MM.1S (cell line): ENCODE data around the gene KCNS1.

Source experiments
- DNase-seq: peaks from one replicate; pipeline ENCODE4 v3.0.0-alpha.2; 2015
- H2AFZ ChIP-seq: fragments of 300-600 bp; sonication (generic); 2 replicates; pipeline ENCODE4 v1.6.0; 2016; ENCODE audit warnings: antibody characterized with exemption, low read length
- H3F3A ChIP-seq: fragments of 300-600 bp; sonication (generic); 2 replicates; pipeline ENCODE4 v1.6.1; 2016; ENCODE audit warnings: mild to moderate bottlenecking, antibody characterized with exemption, low read length, moderate library complexity, mixed read lengths; ENCODE audit not compliant: insufficient read depth
- H3K27ac ChIP-seq: fragments of 300-600 bp; sonication (generic); 2 replicates; pipeline ENCODE4 v1.5.1; 2016; ENCODE audit warnings: mild to moderate bottlenecking, low read length
- H3K27me3 ChIP-seq: fragments of 300-600 bp; sonication (generic); replicated peaks from 2 replicates; pipeline ENCODE4 v1.6.0; 2016; ENCODE audit warnings: low read length; ENCODE audit not compliant: insufficient read depth
- H3K36me3 ChIP-seq: fragments of 300-600 bp; sonication (generic); replicated peaks from 2 replicates; pipeline ENCODE4 v1.6.1; 2016; ENCODE audit warnings: mild to moderate bottlenecking, low read length, mixed read lengths; ENCODE audit not compliant: insufficient read depth
- H3K4me1 ChIP-seq: fragments of 300-600 bp; sonication (generic); 2 replicates; pipeline ENCODE4 v1.6.1; 2016; ENCODE audit warnings: low read length, mixed read lengths
- H3K4me2 ChIP-seq: fragments of 300-600 bp; sonication (generic); 2 replicates; pipeline ENCODE4 v1.6.0; 2016; ENCODE audit warnings: low read depth, low read length
- H3K4me3 ChIP-seq: fragments of 300-600 bp; sonication (generic); 2 replicates; pipeline ENCODE4 v1.5.1; 2016; ENCODE audit warnings: low read length, mixed read lengths
- H3K79me2 ChIP-seq: fragments of 300-600 bp; sonication (generic); 2 replicates; pipeline ENCODE4 v1.6.1; 2016; ENCODE audit warnings: mixed run types, low read length, mixed read lengths
- H3K9ac ChIP-seq: fragments of 300-600 bp; sonication (generic); 2 replicates; pipeline ENCODE4 v1.6.1; 2016; ENCODE audit warnings: low read length, mixed read lengths
- H3K9me2 ChIP-seq: fragments of 300-600 bp; sonication (generic); replicated peaks from 2 replicates; pipeline ENCODE4 v1.6.1; 2016; ENCODE audit warnings: mild to moderate bottlenecking, low read length, mixed read lengths; ENCODE audit not compliant: insufficient read depth
- H3K9me3 ChIP-seq: fragments of 300-600 bp; sonication (generic); replicated peaks from 2 replicates; pipeline ENCODE4 v1.6.1; 2016; ENCODE audit warnings: mild to moderate bottlenecking, low read length, mixed read lengths; ENCODE audit not compliant: insufficient read depth
- H4K20me1 ChIP-seq: fragments of 300-600 bp; sonication (generic); 2 replicates; pipeline ENCODE4 v1.6.1; 2016; ENCODE audit warnings: mild to moderate bottlenecking, low read length, moderate library complexity, mixed read lengths; ENCODE audit not compliant: insufficient read depth
- CTCF ChIP-seq: fragments of 300-600 bp; sonication (generic); IDR thresholded peaks from 2 replicates; pipeline ENCODE4 v1.5.1; 2016; ENCODE audit warnings: antibody characterized with exemption, low read length, mixed read lengths
- EZH2 ChIP-seq: fragments of 300-600 bp; sonication (generic); optimal IDR thresholded peaks from 2 replicates; pipeline ENCODE3; 2017; ENCODE audit warnings: low read depth, mild to moderate bottlenecking, antibody characterized with exemption, low read length, mixed read lengths
- EZH2phosphoT487 ChIP-seq: fragments of 300-600 bp; sonication (generic); IDR thresholded peaks from 2 replicates; pipeline ENCODE4 v1.6.1; 2018; ENCODE audit warnings: antibody characterized with exemption, low read length

KCNS1 gene

GRCh38 chr20:45053430-45054351, 47.2 kb downstream of the KCNS1 start:
- Histone ChIP-seq H3K9me3 (no peaks in the 10 kb centered on the region), H3K27me3 (no peaks in the 10 kb centered on the region), H3K9ac (peak overlapping the region; percentile 67), H2AFZ (no peak overlapping the region), H3K4me1 (peaks cover 94% of the 10 kb centered on the region), H3K4me3 (peak overlapping the region; percentile 17; the same call in 1 of the 2 replicates), H3K4me2 (peak overlapping the region; percentile 52), H3F3A (peaks cover 61% of the 10 kb centered on the region), H3K9me2 (no peaks in the 10 kb centered on the region), H3K27ac (peak overlapping the region; percentile 97), H4K20me1 (no peaks in the 10 kb centered on the region), H3K79me2 (peaks cover 77% of the 10 kb centered on the region), H3K36me3 (peaks cover 11% of the 10 kb centered on the region; the same call in 1 of the 2 replicates)
- TF ChIP-seq EZH2 (no peak), EZH2phosphoT487 (no peak), CTCF (no peak)
- no peak for DNase-seq

DNA sequence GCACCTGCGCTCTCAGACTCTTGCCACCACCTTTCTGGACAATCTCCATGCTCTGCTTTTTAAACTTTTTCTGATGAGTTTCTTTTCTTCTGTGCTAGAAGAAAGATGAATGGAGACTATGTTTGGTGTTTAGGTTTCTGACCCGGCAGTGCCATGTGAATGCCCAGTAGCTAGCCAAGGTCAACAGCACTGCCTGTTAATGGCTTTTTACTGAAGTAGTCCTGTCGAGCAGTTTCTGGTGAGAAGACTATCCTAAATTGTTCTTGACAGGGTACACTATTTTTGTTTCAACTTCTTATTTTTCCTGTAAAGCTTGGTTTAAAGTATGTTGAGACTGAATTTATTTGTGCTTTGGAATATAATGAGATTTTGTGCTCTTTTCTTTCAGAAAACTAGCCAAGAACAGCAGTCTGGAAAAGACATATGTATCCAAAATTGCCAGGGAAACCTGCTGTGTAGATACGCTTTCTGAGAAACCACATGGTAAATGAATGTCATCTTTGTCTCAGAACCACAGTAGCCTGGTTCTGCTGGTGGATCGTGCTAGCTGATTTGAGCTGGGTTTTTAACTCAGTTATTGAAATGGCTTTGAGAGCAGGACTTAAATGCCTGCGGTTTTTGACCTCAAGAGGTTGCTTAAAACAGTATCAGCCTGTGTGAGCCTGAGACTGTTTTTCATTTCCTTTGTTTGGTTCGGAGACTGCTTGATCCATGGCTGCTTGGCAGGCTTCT, 48.1 kb downstream of the KCNS1 start:
- peak overlapping the region; percentile 67 for H3K9ac ChIP-seq
- peaks cover 55% of the 10 kb centered on the region for H3F3A ChIP-seq
- peak overlapping the region; percentile 97 for H3K27ac ChIP-seq
- no peaks in the 10 kb centered on the region for H3K9me2 ChIP-seq
- no peaks in the 10 kb centered on the region for H3K9me3 ChIP-seq
- H4K20me1 ChIP-seq: no peaks in the 10 kb centered on the region
- H3K36me3 ChIP-seq: peaks cover 11% of the 10 kb centered on the region
- TF ChIP-seq CTCF: no peak
- no peak for TF ChIP-seq EZH2
- TF ChIP-seq EZH2phosphoT487: no peak
- H3K4me1 ChIP-seq: peaks cover 86% of the 10 kb centered on the region
- H3K79me2 ChIP-seq: peaks cover 86% of the 10 kb centered on the region
- no peaks in the 10 kb centered on the region for H3K27me3 ChIP-seq
- peak overlapping the region; percentile 23 for H3K4me3 ChIP-seq
- H2AFZ ChIP-seq: no peak overlapping the region
- peak overlapping the region; percentile 52 for H3K4me2 ChIP-seq
- DNase-seq: peak; percentile 81

GRCh38 chr20:45051204-45052060, 49.5 kb downstream of the KCNS1 start:
- Histone ChIP-seq H3K27me3 (no peaks in the 10 kb centered on the region), H3K4me1 (peaks cover 71% of the 10 kb centered on the region), H3K9me3 (no peaks in the 10 kb centered on the region), H3K79me2 (peaks cover 87% of the 10 kb centered on the region), H3K9me2 (no peaks in the 10 kb centered on the region), H3K4me3 (peak overlapping the region; percentile 14), H3K4me2 (peak overlapping the region; percentile 52), H3K9ac (peak overlapping the region; percentile 67), H3F3A (peaks cover 54% of the 10 kb centered on the region), H3K36me3 (peaks cover 2% of the 10 kb centered on the region), H4K20me1 (no peaks in the 10 kb centered on the region; the same call in 1 of the 2 replicates), H3K27ac (peak overlapping the region; percentile 97), H2AFZ (no peak overlapping the region)
- peak; percentile 65 for DNase-seq
- TF ChIP-seq CTCF (no peak), EZH2 (no peak), EZH2phosphoT487 (no peak)
